Stimulated activated CD8-positive, alpha-beta memory T cell treated with anti-CD3 and anti-CD28 coated beads, Interleukin-7, amount 100 ng/mL, for 4 hours (primary cell): ENCODE data around the gene TCIRG1.

Experiments
- DNase-seq, 2 donors: peaks; one replicate each; pipeline ENCODE4 v3.0.0-alpha.2; 2020; ENCODE audit warnings: low read depth in 2 of 2

Gene TCIRG1

GRCh38 chr11:68037411-68038225 is 1.2 kb upstream of the TCIRG1 start:
- no peak for DNase-seq

DNA sequence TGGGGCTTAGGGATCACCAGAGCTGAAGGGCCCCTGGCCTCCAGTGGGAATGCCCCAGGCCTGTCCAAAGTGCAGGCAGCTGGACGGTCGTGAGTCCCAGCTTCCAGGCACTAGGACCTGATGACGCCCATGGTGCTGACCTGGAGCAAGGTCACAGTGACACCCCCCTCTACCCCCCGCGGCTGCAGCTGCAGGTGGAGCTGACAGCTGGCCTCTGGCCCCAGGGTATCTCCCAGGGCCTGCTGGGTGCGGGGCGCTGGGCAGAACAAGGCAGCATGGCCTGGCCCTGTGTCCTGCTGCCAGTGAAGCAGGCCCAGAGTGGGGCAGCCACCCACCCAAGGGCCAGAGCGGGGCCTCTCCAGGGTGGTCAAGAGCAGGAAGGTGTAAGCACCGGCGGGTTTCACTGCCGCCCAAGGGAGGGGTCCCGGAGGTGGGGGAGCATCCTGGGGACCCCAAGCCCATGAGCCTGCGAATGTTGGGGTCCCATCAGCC is 553 bp upstream of the TCIRG1 start:
- no peak for DNase-seq

GRCh38 chr11:68039526-68040086 is 781 bp downstream of the TCIRG1 start:
- no peak for DNase-seq

DNA sequence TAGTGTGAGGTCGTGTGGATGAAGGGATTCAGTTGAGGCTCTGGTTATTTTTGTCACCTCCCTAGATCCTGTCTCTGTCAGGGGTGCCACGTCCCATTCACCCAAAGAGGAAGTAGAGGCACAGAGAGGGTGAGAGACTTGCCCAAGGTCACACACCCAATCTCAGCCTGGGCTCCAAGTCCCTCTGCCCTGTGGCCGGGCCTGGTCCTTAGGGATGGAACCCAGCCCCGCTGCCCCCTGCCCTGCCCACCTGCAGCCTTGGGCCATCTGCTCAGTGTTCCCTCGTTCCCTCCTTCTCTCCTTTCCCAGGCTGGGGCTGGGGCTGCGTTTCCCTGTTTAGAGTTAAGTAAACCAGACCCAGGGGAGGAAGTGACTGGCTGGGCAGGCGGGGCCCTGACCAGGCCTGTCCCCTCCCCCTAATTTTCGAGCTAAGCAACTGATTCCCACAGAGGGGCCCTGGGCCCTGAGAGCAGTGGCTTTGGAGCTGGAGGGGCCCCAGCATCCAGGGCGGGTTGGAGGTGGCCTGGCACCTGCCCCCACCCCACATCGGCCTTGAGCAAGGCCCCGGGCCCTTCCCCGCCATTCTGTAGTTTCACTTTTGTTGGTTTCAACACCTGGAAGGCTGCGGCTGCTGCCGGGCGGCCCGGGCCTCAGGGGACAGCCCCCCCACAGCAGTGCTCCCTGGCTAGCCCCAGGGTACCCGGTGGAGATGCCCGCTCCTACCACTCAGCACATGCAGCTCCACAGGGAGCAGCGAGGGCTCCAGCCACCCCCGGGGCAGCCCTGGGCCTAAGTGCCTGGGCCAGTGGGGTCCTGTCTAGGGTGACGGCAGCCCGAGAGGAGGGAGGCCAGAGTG is 1.5 kb downstream of the TCIRG1 start:
- no peak for DNase-seq

- no peak for DNase-seq
These were observed 2.2 kb downstream of the TCIRG1 start for GRCh38 chr11:68040957-68041591.

- DNase-seq, result no peak
These were observed 2.9 kb downstream of the TCIRG1 start for GRCh38 chr11:68041617-68042218.

- DNase-seq, result no peak
These were observed 3.6 kb downstream of the TCIRG1 start for GRCh38 chr11:68042219-68043028.

DNA sequence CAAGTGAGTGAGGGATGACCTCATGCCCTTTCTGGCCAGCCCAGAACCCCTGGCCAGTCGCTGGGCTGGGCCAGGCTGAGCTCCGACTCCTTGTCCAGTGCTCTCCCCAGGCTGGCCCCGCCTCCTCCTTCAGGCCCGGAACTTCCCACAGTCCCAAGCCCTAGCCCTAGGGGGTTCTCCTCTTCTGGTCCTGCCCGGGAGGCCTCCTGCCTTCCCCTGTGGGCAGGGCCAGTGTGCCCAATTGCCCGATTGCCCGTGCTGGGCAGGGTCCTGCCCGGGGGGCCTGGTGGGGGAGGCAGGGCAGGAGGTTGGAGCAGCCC is 4.2 kb downstream of the TCIRG1 start:
- DNase-seq, result no peak

GRCh38 chr11:68043349-68044144 is 4.7 kb downstream of the TCIRG1 start:
- no peak for DNase-seq

- DNase-seq, result no peak
These were observed 5.5 kb downstream of the TCIRG1 start for GRCh38 chr11:68044145-68044813.

- no peak for DNase-seq
These were observed 6.1 kb downstream of the TCIRG1 start for GRCh38 chr11:68044898-68045351.

- DNase-seq, result no peak
These were observed 8.8 kb downstream of the TCIRG1 start for GRCh38 chr11:68047437-68048290.

DNA sequence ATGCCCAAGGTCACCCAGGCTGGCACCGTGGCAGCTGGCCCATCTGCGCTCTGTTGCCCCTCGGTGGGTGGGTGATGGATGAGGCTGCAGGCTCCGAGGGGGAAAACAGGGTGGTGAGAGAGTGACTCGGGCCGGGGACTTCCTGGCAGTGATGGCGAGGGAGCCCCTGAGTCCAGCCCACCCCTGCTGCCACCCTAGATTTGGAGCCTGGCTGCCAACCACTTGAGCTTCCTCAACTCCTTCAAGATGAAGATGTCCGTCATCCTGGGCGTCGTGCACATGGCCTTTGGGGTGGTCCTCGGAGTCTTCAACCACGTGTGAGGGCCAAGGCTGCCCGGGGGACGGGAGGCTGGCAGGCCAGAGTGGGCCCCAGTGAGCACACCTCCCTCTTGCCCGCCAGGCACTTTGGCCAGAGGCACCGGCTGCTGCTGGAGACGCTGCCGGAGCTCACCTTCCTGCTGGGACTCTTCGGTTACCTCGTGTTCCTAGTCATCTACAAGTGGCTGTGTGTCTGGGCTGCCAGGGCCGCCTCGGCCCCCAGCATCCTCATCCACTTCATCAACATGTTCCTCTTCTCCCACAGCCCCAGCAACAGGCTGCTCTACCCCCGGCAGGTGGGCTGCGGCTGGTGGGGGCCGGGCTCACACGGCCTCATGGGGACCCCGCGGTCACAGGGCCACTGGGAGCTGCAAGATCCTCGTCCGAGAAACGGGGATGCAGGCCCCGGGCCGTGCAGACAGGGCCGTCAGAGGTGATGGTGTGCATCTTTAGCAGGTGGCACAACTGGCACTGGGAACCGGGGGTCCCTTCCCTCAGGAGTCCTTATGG is 10.1 kb downstream of the TCIRG1 start:
- no peak for DNase-seq

GRCh38 chr11:68049509-68050370 is 10.9 kb downstream of the TCIRG1 start:
- DNase-seq, result no peak

GRCh38 chr11:68050371-68050841 is 11.6 kb downstream of the TCIRG1 start:
- DNase-seq, result no peak
